B cell (primary cell): ENCODE results near the gene PLCXD3. TPM values are rescaled to one million over a fixed set of nuclear protein-coding genes. Genes with fewer than 3 reads are reported as not detected.

Source experiments
- ATAC-seq: fragments of 200-7000 bp; cut with Tn5 transposase; one replicate; pipeline ENCODE4 v1.10.0; 2021; ENCODE audit warnings: low read depth, mild to moderate bottlenecking, moderate number of reproducible peaks, moderate library complexity
- CTCF ChIA-PET: fragments of 350-600 bp; sonication (Branson Sonifier 250); formaldehyde crosslinking; loops from one replicate; lab custom pipeline; 2021; ENCODE audit warnings: antibody characterized with exemption, inconsistent platforms; lab: Charles Lee
- POLR2A ChIA-PET: fragments of 350-600 bp; sonication (Branson Sonifier 250); formaldehyde crosslinking; loops from one replicate; lab custom pipeline; 2021; ENCODE audit warnings: antibody characterized with exemption; lab: Charles Lee
- DNase-seq: peaks from one replicate; pipeline ENCODE4 v3.0.0; 2013
- H2AFZ ChIP-seq: 2 replicates; pipeline ENCODE4 v1.6.1; 2012; ENCODE audit warnings: mild to moderate bottlenecking, low read depth, low read length; ENCODE audit not compliant: insufficient read depth, poor library complexity, severe bottlenecking
- H3K27ac ChIP-seq, 2 donors: 1 replicate in 1 of 2; 2 replicates in 1 of 2; pipeline ENCODE4 v1.5.1; 2012 to 2013; ENCODE audit warnings: low read length in 2 of 2, mild to moderate bottlenecking in 2 of 2, moderate library complexity in 1 of 2
- H3K27me3 ChIP-seq, 4 experiments: fragments of 200-600 bp in 1 of 4; sonication (generic) in 1 of 4; replicated peaks in 1 of 4; 1 replicate in 2 of 4; 2 replicates in 2 of 4; pipeline versions ENCODE4 v1.6.1 to v1.7.0; 2013 to 2016; ENCODE audit warnings: low read length in 3 of 4, mild to moderate bottlenecking in 2 of 4, mixed read lengths in 1 of 4, moderate library complexity in 1 of 4; ENCODE audit not compliant: insufficient read depth in 4 of 4, control insufficient read depth in 3 of 4; ENCODE audit errors: control extremely low read depth in 1 of 4
- H3K36me3 ChIP-seq, 2 experiments: replicated peaks in 1 of 2; 1 replicate in 1 of 2; 2 replicates in 1 of 2; pipeline versions ENCODE4 v1.6.1 to v1.7.1; 2013; ENCODE audit warnings: low read length in 1 of 2; ENCODE audit not compliant: insufficient read depth in 2 of 2, control insufficient read depth in 1 of 2; ENCODE audit errors: control extremely low read depth in 1 of 2, extremely low read depth in 1 of 2
- H3K4me1 ChIP-seq, 2 donors: fragments of 200-600 bp in 1 of 2; sonication (generic) in 1 of 2; 1 replicate in 1 of 2; 2 replicates in 1 of 2; pipeline versions ENCODE4 v1.5.1 to v1.6.1; 2013 to 2017; ENCODE audit warnings: low read length in 2 of 2; ENCODE audit not compliant: control insufficient read depth in 2 of 2, insufficient read depth in 2 of 2
- H3K4me2 ChIP-seq: replicated peaks from 2 replicates; pipeline ENCODE3; 2012; ENCODE audit warnings: mild to moderate bottlenecking, low read depth, low read length; ENCODE audit not compliant: poor library complexity, severe bottlenecking
- H3K4me3 ChIP-seq, 5 experiments: fragments of 200-600 bp in 1 of 5; sonication (generic) in 1 of 5; 1 replicate in 3 of 5; 2 replicates in 2 of 5; pipeline versions ENCODE4 v1.5.1 to v1.7.0; 2011 to 2016; ENCODE audit warnings: low read length in 4 of 5, mild to moderate bottlenecking in 4 of 5, low read depth in 2 of 5, control low read depth in 1 of 5, moderate library complexity in 1 of 5; ENCODE audit not compliant: insufficient read depth in 1 of 5; ENCODE audit errors: control extremely low read depth in 1 of 5, extremely low read depth in 1 of 5
- H3K79me2 ChIP-seq: fragments of 200-600 bp; sonication (generic); one replicate; pipeline ENCODE4 v1.6.0; 2016; ENCODE audit warnings: low read length; ENCODE audit not compliant: control insufficient read depth, insufficient read depth
- H3K9ac ChIP-seq: fragments of 200-600 bp; sonication (generic); 2 replicates; pipeline ENCODE4 v1.6.1; 2017; ENCODE audit warnings: mild to moderate bottlenecking, low read length, moderate library complexity
- H3K9me3 ChIP-seq, 3 donors: one replicate each; pipeline versions ENCODE4 v1.6.1 to v1.7.1; 2013; ENCODE audit warnings: low read length in 2 of 3; ENCODE audit not compliant: control insufficient read depth in 2 of 3, insufficient read depth in 1 of 3; ENCODE audit errors: control extremely low read depth in 1 of 3
- H4K20me1 ChIP-seq: 2 replicates; pipeline ENCODE4 v1.6.0; 2012; ENCODE audit warnings: mild to moderate bottlenecking, low read length; ENCODE audit not compliant: insufficient read depth, control insufficient read depth, poor library complexity, severe bottlenecking
- H3K27ac Mint-ChIP-seq: one replicate; pipeline ENCODE4 v1.8.0; 2021; ENCODE audit warnings: mixed read lengths
- H3K27me3 Mint-ChIP-seq: one replicate; pipeline ENCODE4 v1.8.0; 2021; ENCODE audit warnings: mixed read lengths
- H3K4me1 Mint-ChIP-seq: one replicate; pipeline ENCODE4 v1.8.0; 2021; ENCODE audit warnings: mixed read lengths
- H3K4me3 Mint-ChIP-seq: one replicate; pipeline ENCODE4 v1.8.0; 2021; ENCODE audit warnings: mixed read lengths
- H3K9me3 Mint-ChIP-seq: one replicate; pipeline ENCODE4 v1.8.0; 2022; ENCODE audit warnings: mixed read lengths; ENCODE audit not compliant: insufficient read depth
- CTCF ChIP-seq: fragments of 200-600 bp; IDR thresholded peaks from one replicate; pipeline ENCODE4 v1.8.0; 2022; ENCODE audit warnings: antibody characterized with exemption, mild to moderate bottlenecking
- EZH2 ChIP-seq: IDR thresholded peaks from 2 replicates; pipeline ENCODE4 v1.6.1; 2012; ENCODE audit warnings: borderline replicate concordance, low read depth, mild to moderate bottlenecking, moderate library complexity, low read length; ENCODE audit not compliant: insufficient read depth, poor library complexity, severe bottlenecking
- WGBS: methylation state at CpG from one replicate; pipeline ENCODE4 v1.1.5; 2013; ENCODE audit warnings: missing lambda C conversion rate; ENCODE audit not compliant: insufficient coverage; 5-methylcytosine and 5-hydroxymethylcytosine counted together
- intact Hi-C: fragments of 100-400 bp; cut with micrococcal nuclease; formaldehyde crosslinking; loops from one replicate; pipeline ENCODE4 v1.10.0; 2022
- polyA plus RNA-seq: library from polyadenylated mRNA; depleted of rRNA; stranded (reverse); fragments of >200 nt; gene quantifications from 2 replicates; pipeline ENCODE4 v1.2.3, GENCODE V29; 2012
- total RNA-seq, 2 donors: library from RNA; stranded (reverse); fragments of 120-200 nt in 1 of 2; gene quantifications; 1 replicate in 1 of 2; 2 replicates in 1 of 2; pipeline versions ENCODE4 v1.2.3 to v1.2.4, GENCODE V29; 2013 to 2022

The PLCXD3 gene
- total and polyA plus RNA-seq, 2 donors (not counting 1 experiment from before 2014, with no cell fraction given): not detected

DNA sequence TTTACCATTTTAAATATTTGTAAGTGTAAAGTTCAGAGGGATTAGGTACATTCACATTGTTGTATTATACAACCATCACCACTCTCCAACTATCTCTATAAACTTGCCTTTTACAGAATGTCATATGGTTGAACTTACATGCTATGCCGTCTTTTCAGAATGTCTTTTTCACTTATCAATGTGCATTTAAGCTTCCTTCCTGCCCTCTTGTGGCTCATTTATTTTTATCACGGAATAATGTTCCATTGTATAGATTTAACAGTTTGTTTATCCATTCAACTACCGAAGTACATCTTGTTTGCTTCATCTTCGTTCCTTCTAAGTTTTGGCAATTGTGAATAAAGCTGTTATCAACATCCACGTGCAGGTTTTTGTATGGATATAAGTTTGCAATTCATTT, 163.8 kb downstream of the PLCXD3 start:
- Histone ChIP-seq H3K9ac (no peak overlapping the region), H3K79me2 (no peaks in the 10 kb centered on the region), H3K27me3 (no peaks in the 10 kb centered on the region), H3K9me3 (no peaks in the 10 kb centered on the region), H4K20me1 (no peaks in the 10 kb centered on the region), H3K27ac (no peak overlapping the region), H3K4me3 (no peak overlapping the region), H3K4me1 (no peaks in the 10 kb centered on the region), H3K4me2 (no peak overlapping the region), H3K36me3 (no peaks in the 10 kb centered on the region), H2AFZ (no peak overlapping the region)
- no peak overlapping the region for H3K4me3 Mint-ChIP-seq
- intact Hi-C loops: no loop called here
- no peaks in the 10 kb centered on the region for H3K4me1 Mint-ChIP-seq
- no peak for TF ChIP-seq EZH2
- CTCF ChIA-PET: no interaction called here
- ATAC-seq: no peak
- POLR2A ChIA-PET: no interaction called here
- H3K27ac Mint-ChIP-seq: no peak overlapping the region
- WGBS: no CpG with 5 or more reads among the region's 5 CpGs
- H3K9me3 Mint-ChIP-seq: no peaks in the 10 kb centered on the region
- H3K27me3 Mint-ChIP-seq: peaks cover 3% of the 10 kb centered on the region
- DNase-seq: no peak

GRCh38 chr5:41345295-41345694, 165.1 kb downstream of the PLCXD3 start:
- Histone ChIP-seq H3K4me2 (no peak overlapping the region), H4K20me1 (no peaks in the 10 kb centered on the region), H3K79me2 (no peaks in the 10 kb centered on the region), H2AFZ (no peak overlapping the region), H3K27me3 (no peaks in the 10 kb centered on the region), H3K9ac (no peak overlapping the region), H3K4me3 (no peak overlapping the region), H3K27ac (no peak overlapping the region), H3K4me1 (no peaks in the 10 kb centered on the region), H3K36me3 (no peaks in the 10 kb centered on the region), H3K9me3 (no peaks in the 10 kb centered on the region)
- Mint-ChIP-seq H3K9me3 (no peaks in the 10 kb centered on the region), H3K4me3 (no peak overlapping the region), H3K4me1 (no peaks in the 10 kb centered on the region), H3K27me3 (peaks cover 3% of the 10 kb centered on the region), H3K27ac (no peak overlapping the region)
- DNase-seq: no peak
- TF ChIP-seq CTCF (no peak), EZH2 (no peak)
- ATAC-seq: no peak
- ChIA-PET POLR2A (no interaction called here), CTCF (no interaction called here)
- WGBS: no CpG with 5 or more reads among the region's 1 CpG
- intact Hi-C loops: no loop called here
